HFF-Myc (cell line): Measurements from ENCODE around the gene DCDC2C.
A peak's percentile ranks its signal among the peaks of the same experiment; 100 is the strongest.

Source experiments
- DNase-seq: peaks from one replicate; pipeline ENCODE4 v3.0.0-alpha.2; 2011; ENCODE audit warnings: low read depth; ENCODE audit errors: extremely low read depth
- H3K4me3 ChIP-seq: replicated peaks from 2 replicates; pipeline ENCODE4 v1.5.1; 2011; ENCODE audit warnings: low read depth, mild to moderate bottlenecking, control low read depth, low read length
- TF ChIP-seq, protein P1 (sequence below): IDR thresholded peaks from 2 replicates; pipeline ENCODE4 v1.5.1; 2012; ENCODE audit warnings: mild to moderate bottlenecking, low read depth, low read length, control low read depth; ENCODE audit errors: missing control alignments

The DCDC2C gene

DNA sequence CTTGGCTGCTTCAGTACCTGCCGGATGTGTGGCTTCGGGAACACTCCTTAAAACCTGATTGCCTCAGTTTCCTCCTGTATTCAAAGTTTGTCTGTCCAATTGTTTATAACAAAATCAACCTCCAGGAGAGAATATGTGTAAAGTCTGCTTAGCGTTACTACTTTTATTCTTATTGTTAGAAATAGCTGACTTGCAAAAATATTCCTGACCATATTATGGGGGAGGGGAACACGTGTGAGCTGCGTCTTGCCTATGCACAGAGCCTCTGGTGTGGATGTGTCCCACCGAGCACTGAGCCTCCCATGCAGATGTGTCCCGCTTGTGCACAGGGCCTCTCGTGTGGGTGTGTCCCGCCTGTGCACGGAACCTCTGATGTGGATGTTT lies 82.5 kb downstream of the DCDC2C start:
- TF ChIP-seq, protein P1, sequence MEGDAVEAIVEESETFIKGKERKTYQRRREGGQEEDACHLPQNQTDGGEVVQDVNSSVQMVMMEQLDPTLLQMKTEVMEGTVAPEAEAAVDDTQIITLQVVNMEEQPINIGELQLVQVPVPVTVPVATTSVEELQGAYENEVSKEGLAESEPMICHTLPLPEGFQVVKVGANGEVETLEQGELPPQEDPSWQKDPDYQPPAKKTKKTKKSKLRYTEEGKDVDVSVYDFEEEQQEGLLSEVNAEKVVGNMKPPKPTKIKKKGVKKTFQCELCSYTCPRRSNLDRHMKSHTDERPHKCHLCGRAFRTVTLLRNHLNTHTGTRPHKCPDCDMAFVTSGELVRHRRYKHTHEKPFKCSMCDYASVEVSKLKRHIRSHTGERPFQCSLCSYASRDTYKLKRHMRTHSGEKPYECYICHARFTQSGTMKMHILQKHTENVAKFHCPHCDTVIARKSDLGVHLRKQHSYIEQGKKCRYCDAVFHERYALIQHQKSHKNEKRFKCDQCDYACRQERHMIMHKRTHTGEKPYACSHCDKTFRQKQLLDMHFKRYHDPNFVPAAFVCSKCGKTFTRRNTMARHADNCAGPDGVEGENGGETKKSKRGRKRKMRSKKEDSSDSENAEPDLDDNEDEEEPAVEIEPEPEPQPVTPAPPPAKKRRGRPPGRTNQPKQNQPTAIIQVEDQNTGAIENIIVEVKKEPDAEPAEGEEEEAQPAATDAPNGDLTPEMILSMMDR = no peak
- no peak overlapping the region for H3K4me3 ChIP-seq
- no peak for DNase-seq

DNA sequence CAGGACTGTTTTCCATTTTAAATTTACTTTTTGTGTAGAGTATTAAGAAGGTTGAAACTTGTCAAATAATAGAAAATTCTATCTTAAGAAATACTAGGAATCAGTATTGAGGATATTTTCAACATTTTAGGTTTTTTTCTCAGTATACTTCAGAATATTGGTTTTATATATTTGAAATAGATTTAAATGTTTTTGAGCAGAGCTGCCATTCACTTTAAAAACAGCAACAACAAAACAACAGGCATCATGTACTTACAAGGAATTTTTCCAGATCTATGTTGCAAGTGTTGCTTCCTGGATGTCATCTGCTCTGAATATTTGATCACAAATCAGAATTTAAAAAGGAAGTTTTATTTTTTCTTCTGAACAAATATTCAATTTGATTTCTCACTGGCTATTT lies 84.4 kb downstream of the DCDC2C start:
- no peak overlapping the region for H3K4me3 ChIP-seq
- TF ChIP-seq, protein P1 = no peak
- DNase-seq = no peak

DNA sequence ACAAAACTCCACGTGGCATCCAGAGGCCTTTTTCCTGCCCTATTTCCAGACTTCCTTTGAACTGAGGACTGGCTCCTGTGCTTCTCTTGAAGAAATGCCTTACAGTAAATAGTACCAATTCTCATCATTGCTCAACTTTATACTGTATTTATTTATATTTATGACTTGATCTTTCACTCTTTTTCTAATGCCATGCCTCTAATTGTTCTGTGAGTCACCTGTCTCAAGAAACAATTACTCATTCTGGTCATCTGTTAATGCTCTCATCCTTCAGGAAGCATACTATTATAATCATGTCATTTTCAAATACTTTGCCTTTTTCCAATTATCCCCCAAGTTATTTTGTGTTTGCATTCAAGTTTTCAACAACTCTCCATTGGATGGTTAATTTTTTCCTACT lies 85.9 kb downstream of the DCDC2C start:
- H3K4me3 ChIP-seq = no peak overlapping the region
- DNase-seq = no peak
- TF ChIP-seq, protein P1 = no peak

DNA sequence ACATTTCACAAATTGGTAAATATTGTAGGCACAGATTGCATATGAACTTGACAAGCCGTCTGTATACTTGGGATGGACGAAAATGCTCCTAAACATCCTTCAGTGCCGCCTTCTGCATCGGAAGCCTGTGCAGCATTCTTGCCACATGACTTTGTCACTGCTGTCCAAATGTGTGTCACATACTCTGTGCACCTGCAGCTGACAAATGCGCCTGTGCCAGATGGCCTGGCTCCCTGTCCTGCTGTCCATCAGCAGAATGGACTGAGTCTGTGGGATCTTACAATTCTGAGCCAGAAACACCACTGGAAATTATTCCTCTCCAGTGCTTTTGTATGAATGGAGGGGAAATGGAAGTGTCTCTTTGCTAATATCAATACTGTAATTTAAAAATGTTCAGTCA lies 89.9 kb downstream of the DCDC2C start:
- no peak for DNase-seq
- no peak overlapping the region for H3K4me3 ChIP-seq
- TF ChIP-seq, protein P1 = no peak

DNA sequence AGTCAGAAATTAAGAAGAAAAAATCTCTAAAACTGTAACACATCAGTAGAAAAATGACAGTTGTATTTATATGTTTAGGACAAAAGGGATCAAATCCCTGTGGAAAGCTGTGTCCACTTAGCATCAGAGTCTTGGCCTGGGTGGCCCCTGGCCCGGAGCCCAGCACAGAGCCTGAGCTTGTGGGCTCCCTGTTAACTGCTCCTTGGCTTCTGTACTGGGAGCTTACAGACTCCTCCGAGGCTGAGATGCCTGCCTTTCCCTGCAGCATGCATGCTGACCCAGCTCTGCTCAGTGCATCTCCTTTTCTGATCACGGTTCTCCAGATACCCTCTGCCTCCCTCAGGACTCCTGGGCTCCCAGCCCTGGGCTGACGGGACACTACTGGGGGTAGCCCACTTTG lies 98.1 kb downstream of the DCDC2C start:
- no peak for DNase-seq
- TF ChIP-seq, protein P1 = no peak
- no peak overlapping the region for H3K4me3 ChIP-seq

DNA sequence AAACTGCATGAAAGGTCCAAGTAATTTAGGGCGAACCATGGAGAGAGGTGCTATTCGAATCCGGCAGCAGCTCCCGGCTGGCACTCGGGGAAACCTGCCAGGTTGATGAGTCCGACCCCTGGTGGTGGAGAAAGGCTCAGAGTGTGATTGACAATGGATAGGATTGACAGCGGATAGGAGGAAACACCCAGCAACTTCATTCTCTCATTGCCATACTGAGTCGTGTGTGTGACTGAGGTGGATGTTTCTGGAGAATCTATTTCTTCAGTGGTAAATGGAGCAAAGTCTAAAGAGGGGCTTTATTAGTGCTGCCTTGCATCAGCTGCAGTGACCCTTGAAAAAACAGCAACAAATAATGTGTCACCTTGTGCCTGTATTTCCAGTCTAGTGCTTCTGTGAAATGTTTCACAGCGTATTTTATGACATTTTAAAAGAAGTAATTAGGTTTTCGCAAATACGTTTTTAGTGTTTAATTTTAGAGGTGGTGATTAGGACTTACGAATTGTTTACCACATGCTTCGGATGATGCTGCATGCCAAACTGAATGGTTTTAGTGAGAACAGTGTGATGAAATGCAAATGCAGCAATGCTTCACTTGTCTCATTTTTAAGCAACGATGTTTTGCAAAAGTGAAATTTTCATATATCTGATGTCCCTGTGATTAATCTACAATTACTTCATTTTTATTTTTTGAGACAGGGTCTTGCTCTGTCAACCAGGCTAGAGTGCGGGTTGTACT lies 102.0 kb downstream of the DCDC2C start:
- TF ChIP-seq, protein P1 = peak; percentile 34
- no peak overlapping the region for H3K4me3 ChIP-seq
- no peak for DNase-seq

DNA sequence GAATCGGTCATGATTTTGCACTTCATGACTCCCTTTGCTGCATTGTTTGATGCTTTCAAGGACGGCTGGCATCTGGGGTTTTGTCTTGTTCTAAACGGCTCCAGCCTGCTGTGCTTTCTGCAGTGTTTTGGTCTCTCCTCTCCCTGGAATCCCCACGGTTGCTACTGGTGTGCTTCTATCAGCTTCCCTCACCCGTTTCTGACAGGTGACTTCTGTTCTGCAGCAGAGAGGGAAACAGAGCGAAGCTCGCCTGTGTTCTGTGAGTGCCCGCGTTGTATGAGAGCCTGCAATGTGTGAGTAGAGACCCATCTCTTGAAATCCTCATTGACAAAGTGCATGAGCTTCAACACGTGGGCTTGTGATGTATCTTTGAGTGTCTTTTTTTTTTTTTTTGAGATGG lies 102.8 kb downstream of the DCDC2C start:
- TF ChIP-seq, protein P1 = no peak
- H3K4me3 ChIP-seq = no peak overlapping the region
- DNase-seq = no peak
